CD4-positive, alpha-beta T cell treated with Interleukin-15 for 4 hours (primary cell): ENCODE results near the gene PRRT2.
"Not testable (repeated sequence)": the region's sequence is repeated elsewhere in the genome, so short reads cannot be mapped to it uniquely, and the experiment has no call there.

ENCODE experiments used
- DNase-seq: peaks from one replicate; pipeline ENCODE4 v3.0.0-alpha.2; 2020; ENCODE audit warnings: low spot score

Gene PRRT2

DNA sequence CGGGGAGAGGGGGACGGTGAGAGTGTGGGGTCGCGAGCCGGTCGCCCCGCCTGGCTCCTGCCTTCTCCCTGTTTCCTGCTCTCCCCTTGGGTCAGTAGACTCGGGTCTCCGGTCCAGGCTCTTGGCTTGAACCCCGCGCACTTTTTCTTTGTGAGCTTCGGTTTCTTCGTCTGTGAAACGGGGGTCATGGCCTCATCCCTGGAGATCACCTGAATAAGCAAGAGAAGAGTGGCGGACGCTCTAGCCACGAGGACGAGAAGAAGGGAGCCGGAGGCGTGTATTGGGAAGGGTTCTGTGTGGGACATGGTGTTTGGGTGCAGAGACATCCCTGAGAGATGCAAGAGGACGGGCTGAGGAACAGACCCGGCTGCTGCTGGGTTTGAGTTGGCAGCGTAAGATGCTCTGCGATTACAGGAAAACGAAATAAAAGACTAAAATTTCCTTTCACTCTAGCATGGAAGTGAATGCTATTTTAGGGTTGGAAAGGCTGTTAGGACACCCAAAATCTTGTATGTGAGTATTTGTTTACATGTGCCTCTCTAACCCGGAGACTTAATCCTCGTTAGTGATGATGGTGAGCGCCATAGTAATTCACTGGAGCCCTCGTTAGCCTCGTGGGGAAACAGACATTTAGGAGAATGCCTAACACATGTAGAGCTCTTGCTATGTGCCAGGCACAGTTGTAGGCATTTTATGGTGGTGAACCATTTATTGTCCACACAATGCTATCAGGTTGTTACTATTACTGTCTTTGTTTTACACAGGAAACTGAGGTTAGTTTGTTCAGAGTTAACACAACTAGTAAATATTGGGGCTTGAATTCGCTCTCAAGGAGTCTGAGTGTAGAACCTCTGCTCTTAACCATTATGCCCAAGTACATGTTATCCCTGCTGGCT lies 20.8 kb upstream of the PRRT2 start:
- DNase-seq, result peak; percentile 10

DNA sequence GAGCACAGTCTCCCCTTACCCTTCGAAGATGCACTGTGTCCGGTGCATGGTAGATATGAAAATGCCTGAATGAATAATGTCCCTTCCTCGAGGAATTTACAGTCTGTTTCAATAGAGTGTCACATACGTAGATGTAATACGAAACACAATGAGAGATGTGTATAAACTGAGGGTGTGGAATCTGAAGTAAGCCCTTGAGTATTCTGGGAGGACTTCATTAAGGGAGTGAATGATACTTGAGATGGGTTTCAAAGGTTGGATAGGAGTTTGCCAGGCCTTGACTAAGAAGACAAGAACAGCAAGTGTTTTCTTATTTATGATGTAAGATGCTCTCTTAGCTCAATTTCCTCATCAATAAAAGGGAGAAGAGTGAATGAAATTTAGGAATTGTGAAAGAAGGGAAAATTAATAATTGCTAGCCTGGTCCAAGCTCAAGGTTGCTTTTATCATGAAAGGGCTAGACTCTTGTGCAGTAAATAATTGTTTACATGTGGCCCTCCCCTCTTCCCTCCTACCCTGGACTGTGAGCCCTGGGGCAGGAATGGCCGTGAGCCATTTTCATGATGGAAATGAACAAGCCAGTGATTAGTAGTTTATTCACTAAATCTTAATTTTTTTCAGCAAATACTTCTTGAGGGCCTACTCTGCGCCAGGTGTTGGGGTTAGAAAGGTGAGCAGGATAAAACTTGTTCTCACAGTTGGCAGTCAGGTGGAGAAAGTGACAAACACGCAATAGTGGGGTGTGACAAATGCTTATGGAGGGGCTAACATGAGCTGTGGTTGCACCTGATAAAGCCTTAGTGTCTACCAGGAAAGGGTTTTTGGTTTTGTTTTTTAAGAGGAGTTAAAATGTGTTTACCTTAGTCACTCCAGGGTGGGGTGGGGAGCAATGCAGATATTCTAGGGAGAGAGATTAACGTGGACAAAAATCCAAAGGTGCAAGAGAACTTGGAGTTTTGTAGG lies 19.9 kb upstream of the PRRT2 start:
- peak; percentile 26 for DNase-seq

DNA sequence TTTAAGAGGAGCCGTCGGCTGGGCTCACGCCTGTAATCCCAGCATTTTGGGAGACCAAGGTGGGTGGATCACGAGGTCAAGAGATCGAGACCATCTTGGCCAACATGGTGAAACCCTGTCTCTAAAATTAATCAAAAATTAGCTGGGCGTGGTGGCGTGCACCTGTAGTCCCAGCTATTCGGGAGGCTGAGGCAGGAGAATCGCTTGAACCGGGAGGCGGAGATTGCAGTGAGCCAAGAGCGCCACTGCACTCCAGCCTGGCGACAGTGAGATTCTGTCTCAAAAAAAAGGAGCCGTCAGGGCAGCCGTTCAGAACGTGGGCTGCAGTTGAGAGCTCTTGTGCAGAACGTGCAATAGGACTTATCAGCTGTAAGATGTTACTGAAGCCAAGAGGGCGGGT lies 18.8 kb upstream of the PRRT2 start:
- not testable (repeated sequence) for DNase-seq

DNA sequence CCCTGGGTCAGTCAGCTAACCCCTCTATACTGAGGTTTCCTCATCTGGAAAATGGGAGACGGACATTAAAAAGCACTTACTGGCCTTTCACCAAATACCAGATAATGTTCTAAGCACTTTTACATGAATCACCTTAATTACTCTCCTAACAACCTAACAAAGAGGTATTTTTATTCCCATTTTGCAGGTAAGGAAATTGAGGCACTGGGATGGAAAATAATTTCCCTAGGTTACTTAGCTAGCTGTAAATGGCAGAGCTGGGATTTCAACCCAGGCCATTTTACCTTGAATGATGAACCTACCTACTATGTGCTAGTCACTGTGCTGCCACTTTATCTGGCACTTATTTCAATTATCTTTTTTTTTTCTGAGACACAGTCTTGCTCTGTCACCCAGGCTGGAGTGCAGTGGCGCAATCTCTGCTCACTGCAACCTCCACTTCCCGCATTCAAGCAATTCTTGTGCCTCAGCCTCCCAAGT lies 17.7 kb upstream of the PRRT2 start:
- no peak for DNase-seq

DNA sequence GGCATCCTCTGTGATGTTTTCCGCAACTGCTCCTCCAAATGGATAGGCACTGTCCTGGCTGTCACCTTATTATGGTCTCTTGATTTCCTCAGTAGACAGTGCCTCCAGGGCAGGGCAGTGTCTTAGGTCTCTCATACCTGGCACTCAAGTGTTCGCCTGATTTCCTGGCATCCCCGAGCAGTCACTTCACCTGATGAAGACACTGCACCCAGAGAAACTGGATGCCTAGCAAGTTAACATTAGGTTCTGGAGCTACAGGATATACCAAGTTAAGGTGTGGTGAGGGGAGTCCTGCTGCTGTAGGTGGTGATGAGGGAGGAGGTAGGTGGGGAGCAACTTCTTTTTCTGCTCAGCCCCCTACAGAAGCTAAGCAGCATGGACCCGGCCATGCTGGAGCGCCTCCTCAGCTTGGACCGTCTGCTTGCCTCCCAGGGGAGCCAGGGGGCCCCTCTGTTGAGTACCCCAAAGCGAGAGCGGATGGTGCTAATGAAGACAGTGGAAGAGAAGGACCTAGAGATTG lies 9.5 kb upstream of the PRRT2 start:
- DNase-seq, result no peak

DNA sequence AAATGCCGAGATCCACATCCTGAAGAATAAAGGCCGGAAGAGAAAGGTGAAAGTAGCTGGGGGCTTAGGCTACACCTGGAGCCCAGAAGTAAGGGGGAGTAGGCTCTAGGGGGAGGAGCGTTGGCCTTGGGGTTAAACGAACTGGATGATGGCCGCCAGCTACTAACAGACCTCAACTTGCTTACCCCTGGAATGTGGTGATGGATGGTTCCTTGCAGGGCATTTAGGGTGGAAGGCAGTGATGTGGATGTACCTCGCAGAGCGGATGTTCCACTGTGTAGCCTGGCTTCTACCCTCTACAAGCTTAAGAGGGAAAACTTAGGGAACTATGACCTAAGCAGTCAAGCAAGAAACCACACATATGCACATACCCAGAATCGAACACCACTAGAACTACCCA lies 8.0 kb upstream of the PRRT2 start:
- DNase-seq, result no peak

DNA sequence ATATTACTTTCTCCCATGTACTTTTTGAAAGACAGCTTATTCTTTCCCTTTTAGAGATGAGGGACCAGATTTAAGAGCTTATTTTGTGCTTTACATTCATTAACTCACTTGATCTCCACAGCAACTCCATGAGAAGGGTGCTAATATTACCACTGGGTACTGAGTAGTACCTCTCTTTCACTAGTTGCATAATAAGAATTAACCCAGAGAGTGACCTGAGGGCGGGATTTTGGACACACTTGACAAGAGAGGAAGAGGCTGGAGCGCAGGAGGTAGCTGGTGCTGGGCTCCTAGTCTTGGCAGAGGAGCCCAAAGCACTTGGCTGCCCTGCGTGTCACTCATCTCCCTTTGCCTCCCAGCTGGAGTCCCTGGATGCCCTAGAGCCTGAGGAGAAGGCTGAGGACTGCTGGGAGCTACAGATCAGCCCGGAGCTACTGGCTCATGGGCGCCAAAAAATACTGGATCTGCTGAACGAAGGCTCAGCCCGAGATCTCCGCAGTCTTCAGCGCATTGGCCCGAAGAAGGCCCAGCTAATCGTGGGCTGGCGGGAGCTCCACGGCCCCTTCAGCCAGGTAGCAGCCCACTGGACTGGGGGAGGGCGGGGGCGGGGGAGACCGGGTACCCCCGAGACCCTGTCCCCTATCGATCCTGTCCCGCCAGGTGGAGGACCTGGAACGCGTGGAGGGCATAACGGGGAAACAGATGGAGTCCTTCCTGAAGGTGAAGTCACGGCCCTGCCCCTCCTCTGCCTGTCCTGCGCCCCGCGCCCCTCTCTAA lies 7.3 kb upstream of the PRRT2 start:
- no peak for DNase-seq

DNA sequence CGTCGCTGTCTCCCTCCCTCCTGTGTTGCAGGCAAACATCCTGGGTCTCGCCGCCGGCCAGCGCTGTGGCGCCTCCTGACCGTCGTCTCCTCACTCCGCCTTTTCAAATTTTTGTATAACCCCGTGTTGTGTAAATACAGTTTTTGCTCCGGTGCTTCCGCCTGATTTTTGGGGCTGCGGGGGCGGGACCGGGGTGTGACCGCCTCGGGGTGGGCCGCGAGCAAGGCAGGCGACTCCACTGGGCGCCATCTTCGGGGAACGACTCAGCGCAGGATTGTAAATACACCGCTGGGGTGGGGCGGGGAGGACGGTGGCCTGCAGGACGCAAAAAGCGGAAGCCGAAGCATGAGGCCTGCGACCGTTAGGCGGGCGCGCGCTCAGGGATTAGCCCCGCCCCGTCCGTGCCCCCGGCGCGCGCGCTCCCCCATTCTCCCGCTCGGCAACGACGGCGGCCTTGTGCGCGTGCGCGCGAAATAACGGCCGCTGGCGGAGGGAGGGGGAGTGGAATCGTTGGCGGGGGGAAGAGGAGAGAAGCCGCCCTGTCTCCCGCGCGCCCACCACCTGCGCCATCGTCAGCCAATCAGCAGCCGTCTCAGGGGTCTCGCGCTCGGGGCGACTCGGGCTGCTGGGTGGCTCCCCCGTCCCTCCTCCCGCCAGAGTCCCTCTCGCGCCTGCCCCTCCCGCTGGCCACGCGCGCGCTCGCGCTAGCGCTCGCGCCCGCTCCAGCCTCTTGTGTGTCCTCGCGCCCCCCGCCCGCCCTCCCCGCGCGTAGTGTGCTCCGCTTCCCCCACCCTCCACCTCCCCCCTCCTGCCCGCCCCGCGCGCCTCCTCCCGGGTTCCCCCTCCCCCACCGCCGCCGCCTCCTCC lies 6.5 kb upstream of the PRRT2 start:
- peak; percentile 98 for DNase-seq

DNA sequence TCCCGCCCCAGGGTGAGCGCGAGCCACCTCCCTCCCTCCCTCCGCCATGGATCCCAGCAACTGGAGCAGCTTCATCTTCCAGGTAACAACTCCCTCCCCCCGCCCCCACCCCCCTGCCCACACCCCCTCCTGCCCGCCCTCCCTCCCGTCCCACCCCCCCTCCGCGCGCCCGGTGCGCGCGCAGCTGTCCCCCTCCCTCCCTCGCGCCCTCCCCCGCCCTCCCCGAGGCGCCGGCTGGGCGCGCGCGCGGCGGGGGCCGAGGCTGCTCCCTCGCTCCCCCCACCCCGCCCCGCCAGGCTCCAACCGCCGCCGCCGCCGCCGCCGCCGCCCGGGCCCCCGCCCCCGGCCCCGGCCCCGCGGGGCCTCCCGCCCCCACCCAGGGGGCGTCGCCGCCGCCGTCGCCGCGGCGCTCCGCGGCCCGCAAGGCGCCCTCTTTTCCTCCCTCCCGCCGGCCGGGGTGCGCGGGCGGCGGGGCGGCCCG lies 5.9 kb upstream of the PRRT2 start, which contains the start of gene MAZ:
Gene MAZ, plus strand, starts transcription at position 431 of the 481 bp plus-strand sequence. CDS start 173 bp downstream, outside the sequence.
- no peak for DNase-seq

DNA sequence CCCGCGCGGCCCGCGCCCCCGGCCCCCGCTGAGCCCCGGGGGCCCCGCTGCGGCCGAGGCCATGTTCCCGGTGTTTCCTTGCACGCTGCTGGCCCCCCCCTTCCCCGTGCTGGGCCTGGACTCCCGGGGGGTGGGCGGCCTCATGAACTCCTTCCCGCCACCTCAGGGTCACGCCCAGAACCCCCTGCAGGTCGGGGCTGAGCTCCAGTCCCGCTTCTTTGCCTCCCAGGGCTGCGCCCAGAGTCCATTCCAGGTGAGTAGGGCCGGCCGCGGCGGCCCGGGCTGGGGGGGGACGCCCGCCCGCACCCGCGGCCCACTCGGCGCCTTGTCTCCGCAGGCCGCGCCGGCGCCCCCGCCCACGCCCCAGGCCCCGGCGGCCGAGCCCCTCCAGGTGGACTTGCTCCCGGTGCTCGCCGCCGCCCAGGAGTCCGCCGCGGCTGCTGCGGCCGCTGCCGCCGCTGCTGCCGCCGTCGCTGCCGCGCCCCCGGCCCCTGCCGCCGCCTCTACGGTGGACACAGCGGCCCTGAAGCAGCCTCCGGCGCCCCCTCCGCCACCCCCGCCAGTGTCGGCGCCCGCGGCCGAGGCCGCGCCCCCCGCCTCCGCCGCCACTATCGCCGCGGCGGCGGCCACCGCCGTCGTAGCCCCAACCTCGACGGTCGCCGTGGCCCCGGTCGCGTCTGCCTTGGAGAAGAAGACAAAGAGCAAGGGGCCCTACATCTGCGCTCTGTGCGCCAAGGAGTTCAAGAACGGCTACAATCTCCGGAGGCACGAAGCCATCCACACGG lies 5.2 kb upstream of the PRRT2 start:
- DNase-seq, result no peak

DNA sequence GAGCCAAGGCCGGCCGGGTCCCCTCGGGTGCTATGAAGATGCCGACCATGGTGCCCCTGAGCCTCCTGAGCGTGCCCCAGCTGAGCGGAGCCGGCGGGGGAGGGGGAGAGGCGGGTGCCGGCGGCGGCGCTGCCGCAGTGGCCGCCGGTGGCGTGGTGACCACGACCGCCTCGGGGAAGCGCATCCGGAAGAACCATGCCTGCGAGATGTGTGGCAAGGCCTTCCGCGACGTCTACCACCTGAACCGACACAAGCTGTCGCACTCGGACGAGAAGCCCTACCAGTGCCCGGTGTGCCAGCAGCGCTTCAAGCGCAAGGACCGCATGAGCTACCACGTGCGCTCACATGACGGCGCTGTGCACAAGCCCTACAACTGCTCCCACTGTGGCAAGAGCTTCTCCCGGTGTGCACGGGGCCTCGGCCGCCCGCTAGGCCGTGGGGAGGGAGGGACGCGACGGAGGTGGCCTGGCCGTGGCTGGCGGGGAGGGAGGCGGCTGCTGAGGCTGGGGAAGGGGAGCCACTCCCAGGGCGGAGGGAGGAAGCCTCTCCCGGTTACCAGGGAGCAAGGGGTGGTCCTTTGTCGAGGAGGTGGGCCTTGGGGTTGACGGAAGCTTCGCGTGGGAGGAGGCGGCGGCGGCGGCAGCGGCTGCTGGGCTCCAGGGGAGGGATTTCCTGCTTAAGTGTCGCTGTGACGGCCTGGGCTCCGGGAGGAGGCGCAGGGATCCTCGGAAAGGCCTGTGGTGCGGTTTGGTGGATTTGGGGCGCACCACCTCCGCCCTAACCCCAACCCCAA lies 4.4 kb upstream of the PRRT2 start:
- peak; percentile 90 for DNase-seq

DNA sequence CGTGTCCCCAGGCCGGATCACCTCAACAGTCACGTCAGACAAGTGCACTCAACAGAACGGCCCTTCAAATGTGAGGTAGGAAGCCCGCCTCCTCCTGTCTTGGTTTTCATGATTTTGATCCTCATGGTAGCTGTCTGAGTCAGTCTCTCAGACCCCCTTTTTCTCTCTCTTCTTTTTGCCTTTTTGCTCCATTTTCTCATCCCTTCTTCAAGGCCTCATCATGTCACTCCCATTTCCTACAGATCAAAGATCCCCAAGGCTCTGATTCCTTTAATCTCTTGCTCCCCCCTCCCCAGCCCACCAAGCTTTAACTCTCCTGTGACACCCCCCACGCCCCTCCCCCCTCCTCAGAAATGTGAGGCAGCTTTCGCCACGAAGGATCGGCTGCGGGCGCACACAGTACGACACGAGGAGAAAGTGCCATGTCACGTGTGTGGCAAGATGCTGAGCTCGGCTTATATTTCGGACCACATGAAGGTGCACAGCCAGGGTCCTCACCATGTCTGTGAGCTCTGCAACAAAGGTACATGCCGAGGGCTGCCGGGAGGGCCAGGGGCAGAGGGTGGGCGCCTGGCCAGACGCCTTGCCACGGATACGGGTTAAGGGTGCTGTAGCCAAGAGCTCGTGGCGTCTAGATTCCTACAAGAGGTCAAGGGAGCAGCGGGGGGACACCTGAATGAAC lies 3.6 kb upstream of the PRRT2 start:
- DNase-seq, result no peak

DNA sequence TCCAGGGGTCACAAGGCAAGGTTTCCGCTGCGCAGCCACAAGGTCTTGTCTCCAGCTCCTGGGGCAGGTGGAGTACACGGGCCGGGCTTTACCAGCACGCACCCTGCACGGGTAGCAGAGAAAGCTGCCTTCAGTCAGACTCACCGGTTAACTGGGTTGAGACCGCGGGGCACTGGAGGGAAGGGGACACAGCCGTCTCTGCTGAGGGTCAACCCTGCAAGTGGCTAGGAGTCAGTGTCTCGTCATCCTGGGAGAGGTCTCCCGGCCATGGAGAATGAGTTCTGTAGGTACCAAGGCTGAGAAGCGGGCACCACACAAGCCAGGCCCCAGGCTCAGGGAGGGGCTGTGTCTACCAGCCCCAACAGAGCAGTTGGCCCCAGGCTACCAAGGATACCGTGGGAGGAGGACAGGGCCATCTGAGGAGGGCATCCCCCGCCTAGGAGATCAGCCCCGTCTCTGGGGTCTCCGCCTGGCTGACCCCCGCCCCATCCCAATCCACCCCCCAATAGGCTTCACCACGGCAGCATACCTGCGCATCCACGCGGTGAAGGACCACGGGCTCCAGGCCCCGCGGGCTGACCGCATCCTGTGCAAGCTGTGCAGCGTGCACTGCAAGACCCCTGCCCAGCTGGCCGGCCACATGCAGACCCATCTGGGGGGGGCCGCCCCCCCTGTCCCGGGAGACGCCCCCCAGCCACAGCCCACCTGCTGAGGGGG lies 2.8 kb upstream of the PRRT2 start:
- no peak for DNase-seq

DNA sequence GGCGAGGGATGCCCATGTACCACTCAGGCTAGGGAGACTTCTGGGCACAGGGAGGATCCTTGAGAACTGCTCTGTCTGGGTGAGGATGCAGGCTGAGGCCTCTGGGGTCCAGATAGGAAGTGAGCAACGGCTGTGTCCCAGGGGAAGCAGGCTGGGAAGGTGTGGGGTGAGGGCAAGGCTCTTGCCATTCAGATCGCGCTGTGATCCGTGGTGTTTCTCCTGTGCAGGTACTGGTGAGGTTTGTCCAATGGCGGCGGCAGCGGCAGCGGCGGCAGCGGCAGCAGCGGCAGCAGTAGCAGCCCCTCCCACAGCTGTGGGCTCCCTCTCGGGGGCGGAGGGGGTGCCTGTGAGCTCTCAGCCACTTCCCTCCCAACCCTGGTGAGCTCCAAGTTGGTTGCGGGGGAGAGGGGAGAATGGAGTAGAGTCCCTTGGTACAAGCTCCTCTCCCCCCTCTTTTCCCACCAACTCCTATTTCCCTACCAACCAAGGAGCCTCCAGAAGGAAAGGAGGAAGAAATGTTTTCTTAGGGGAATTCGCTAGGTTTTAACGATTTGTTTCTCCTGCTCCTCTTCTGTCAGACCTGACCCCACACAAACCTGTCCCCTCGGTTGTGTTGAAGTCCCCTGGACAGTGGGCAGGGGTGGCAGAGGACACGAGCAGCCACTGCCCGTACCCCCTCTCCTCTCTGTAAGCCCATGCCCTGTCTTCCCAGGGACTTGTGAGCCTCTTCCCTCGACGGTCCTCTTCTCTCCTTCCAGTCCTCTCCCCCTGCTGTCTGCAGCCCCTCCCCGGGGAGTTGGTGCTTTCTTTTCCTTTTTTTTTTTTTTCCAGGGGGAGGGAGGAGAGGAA lies 1.9 kb upstream of the PRRT2 start:
- DNase-seq, result no peak

DNA sequence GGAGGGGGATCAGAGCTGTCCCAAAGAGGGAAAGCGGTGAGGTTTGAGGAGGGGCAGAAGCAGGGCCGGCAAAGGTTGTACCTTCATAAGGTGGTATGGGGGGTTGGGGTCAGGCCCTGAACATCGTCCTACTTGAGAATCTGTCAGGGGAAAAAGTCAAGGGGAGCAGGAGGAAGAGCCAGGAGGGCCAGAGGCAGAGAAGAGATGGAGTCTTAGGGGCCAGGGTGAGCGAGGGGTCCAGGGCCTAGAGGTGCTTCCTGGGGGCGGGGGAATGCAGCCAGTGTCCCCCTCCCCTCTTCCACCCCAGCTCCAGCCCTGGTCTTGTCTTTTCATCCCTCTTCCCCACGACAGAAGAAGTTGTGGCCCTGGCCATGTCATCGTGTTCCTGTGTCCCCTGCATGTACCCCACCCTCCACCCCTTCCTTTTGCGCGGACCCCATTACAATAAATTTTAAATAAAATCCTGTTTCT lies 1.3 kb upstream of the PRRT2 start:
- no peak for DNase-seq

DNA sequence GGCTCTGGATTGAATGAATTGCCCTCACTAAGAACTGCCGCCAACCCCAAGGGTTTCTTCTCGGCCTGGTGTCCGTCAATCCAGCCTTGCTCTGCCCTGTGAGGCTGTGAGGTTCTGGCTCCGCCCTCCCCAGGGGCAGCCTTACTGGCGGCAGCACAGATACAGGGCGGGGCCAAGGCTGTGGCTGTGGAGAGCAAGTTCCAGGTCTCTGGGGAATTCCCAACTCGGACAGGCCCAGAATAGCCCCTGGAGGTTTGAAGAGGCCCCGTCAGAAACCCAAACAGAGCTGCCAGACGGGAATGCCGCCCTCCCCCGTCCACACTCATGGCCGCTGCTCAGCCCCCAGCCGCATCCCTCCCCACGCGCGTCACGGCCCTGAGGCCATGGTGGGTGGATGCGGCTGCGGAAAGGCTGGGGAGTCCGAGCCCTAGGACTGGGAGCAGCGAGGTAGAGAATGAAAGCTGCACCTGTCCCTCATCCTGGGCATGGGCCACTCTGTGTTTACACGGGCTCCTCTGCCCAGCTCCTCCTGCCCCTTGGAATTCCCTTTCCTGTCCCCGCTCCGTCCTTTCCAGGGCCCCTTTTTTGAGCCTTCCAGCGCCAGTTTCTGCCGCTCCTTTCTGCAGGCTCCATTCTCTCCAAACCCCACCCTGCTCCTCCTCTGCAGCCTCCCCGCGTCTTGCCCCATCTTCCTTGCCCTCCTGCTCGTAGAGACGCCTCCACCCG lies 660 bp upstream of the PRRT2 start:
- peak; percentile 67 for DNase-seq
